B cell (primary cell): ENCODE measurements around the gene MGAT4B. TPM values are rescaled to one million over a fixed set of nuclear protein-coding genes. Genes with fewer than 3 reads are reported as not detected.

Source experiments
- ATAC-seq: fragments of 200-7000 bp; cut with Tn5 transposase; one replicate; pipeline ENCODE4 v1.10.0; 2021; ENCODE audit warnings: low read depth, mild to moderate bottlenecking, moderate number of reproducible peaks, moderate library complexity
- CTCF ChIA-PET: fragments of 350-600 bp; sonication (Branson Sonifier 250); formaldehyde crosslinking; loops from one replicate; lab custom pipeline; 2021; ENCODE audit warnings: antibody characterized with exemption, inconsistent platforms; lab: Charles Lee
- POLR2A ChIA-PET: fragments of 350-600 bp; sonication (Branson Sonifier 250); formaldehyde crosslinking; loops from one replicate; lab custom pipeline; 2021; ENCODE audit warnings: antibody characterized with exemption; lab: Charles Lee
- DNase-seq: peaks from one replicate; pipeline ENCODE4 v3.0.0; 2013
- H2AFZ ChIP-seq: 2 replicates; pipeline ENCODE4 v1.6.1; 2012; ENCODE audit warnings: mild to moderate bottlenecking, low read depth, low read length; ENCODE audit not compliant: insufficient read depth, poor library complexity, severe bottlenecking
- H3K27ac ChIP-seq, 2 donors: 1 replicate in 1 of 2; 2 replicates in 1 of 2; pipeline ENCODE4 v1.5.1; 2012 to 2013; ENCODE audit warnings: low read length in 2 of 2, mild to moderate bottlenecking in 2 of 2, moderate library complexity in 1 of 2
- H3K27me3 ChIP-seq, 4 experiments: fragments of 200-600 bp in 1 of 4; sonication (generic) in 1 of 4; replicated peaks in 1 of 4; 1 replicate in 2 of 4; 2 replicates in 2 of 4; pipeline versions ENCODE4 v1.6.1 to v1.7.0; 2013 to 2016; ENCODE audit warnings: low read length in 3 of 4, mild to moderate bottlenecking in 2 of 4, mixed read lengths in 1 of 4, moderate library complexity in 1 of 4; ENCODE audit not compliant: insufficient read depth in 4 of 4, control insufficient read depth in 3 of 4; ENCODE audit errors: control extremely low read depth in 1 of 4
- H3K36me3 ChIP-seq, 2 experiments: replicated peaks in 1 of 2; 1 replicate in 1 of 2; 2 replicates in 1 of 2; pipeline versions ENCODE4 v1.6.1 to v1.7.1; 2013; ENCODE audit warnings: low read length in 1 of 2; ENCODE audit not compliant: insufficient read depth in 2 of 2, control insufficient read depth in 1 of 2; ENCODE audit errors: control extremely low read depth in 1 of 2, extremely low read depth in 1 of 2
- H3K4me1 ChIP-seq, 2 donors: fragments of 200-600 bp in 1 of 2; sonication (generic) in 1 of 2; 1 replicate in 1 of 2; 2 replicates in 1 of 2; pipeline versions ENCODE4 v1.5.1 to v1.6.1; 2013 to 2017; ENCODE audit warnings: low read length in 2 of 2; ENCODE audit not compliant: control insufficient read depth in 2 of 2, insufficient read depth in 2 of 2
- H3K4me2 ChIP-seq: replicated peaks from 2 replicates; pipeline ENCODE3; 2012; ENCODE audit warnings: mild to moderate bottlenecking, low read depth, low read length; ENCODE audit not compliant: poor library complexity, severe bottlenecking
- H3K4me3 ChIP-seq, 5 experiments: fragments of 200-600 bp in 1 of 5; sonication (generic) in 1 of 5; 1 replicate in 3 of 5; 2 replicates in 2 of 5; pipeline versions ENCODE4 v1.5.1 to v1.7.0; 2011 to 2016; ENCODE audit warnings: low read length in 4 of 5, mild to moderate bottlenecking in 4 of 5, low read depth in 2 of 5, control low read depth in 1 of 5, moderate library complexity in 1 of 5; ENCODE audit not compliant: insufficient read depth in 1 of 5; ENCODE audit errors: control extremely low read depth in 1 of 5, extremely low read depth in 1 of 5
- H3K79me2 ChIP-seq: fragments of 200-600 bp; sonication (generic); one replicate; pipeline ENCODE4 v1.6.0; 2016; ENCODE audit warnings: low read length; ENCODE audit not compliant: control insufficient read depth, insufficient read depth
- H3K9ac ChIP-seq: fragments of 200-600 bp; sonication (generic); 2 replicates; pipeline ENCODE4 v1.6.1; 2017; ENCODE audit warnings: mild to moderate bottlenecking, low read length, moderate library complexity
- H3K9me3 ChIP-seq, 3 donors: one replicate each; pipeline versions ENCODE4 v1.6.1 to v1.7.1; 2013; ENCODE audit warnings: low read length in 2 of 3; ENCODE audit not compliant: control insufficient read depth in 2 of 3, insufficient read depth in 1 of 3; ENCODE audit errors: control extremely low read depth in 1 of 3
- H4K20me1 ChIP-seq: 2 replicates; pipeline ENCODE4 v1.6.0; 2012; ENCODE audit warnings: mild to moderate bottlenecking, low read length; ENCODE audit not compliant: insufficient read depth, control insufficient read depth, poor library complexity, severe bottlenecking
- H3K27ac Mint-ChIP-seq: one replicate; pipeline ENCODE4 v1.8.0; 2021; ENCODE audit warnings: mixed read lengths
- H3K27me3 Mint-ChIP-seq: one replicate; pipeline ENCODE4 v1.8.0; 2021; ENCODE audit warnings: mixed read lengths
- H3K4me1 Mint-ChIP-seq: one replicate; pipeline ENCODE4 v1.8.0; 2021; ENCODE audit warnings: mixed read lengths
- H3K4me3 Mint-ChIP-seq: one replicate; pipeline ENCODE4 v1.8.0; 2021; ENCODE audit warnings: mixed read lengths
- H3K9me3 Mint-ChIP-seq: one replicate; pipeline ENCODE4 v1.8.0; 2022; ENCODE audit warnings: mixed read lengths; ENCODE audit not compliant: insufficient read depth
- EZH2 ChIP-seq: IDR thresholded peaks from 2 replicates; pipeline ENCODE4 v1.6.1; 2012; ENCODE audit warnings: borderline replicate concordance, low read depth, mild to moderate bottlenecking, moderate library complexity, low read length; ENCODE audit not compliant: insufficient read depth, poor library complexity, severe bottlenecking
- WGBS: methylation state at CpG from one replicate; pipeline ENCODE4 v1.1.5; 2013; ENCODE audit warnings: missing lambda C conversion rate; ENCODE audit not compliant: insufficient coverage; 5-methylcytosine and 5-hydroxymethylcytosine counted together
- intact Hi-C: fragments of 100-400 bp; cut with micrococcal nuclease; formaldehyde crosslinking; loops from one replicate; pipeline ENCODE4 v1.10.0; 2022
- polyA plus RNA-seq: library from polyadenylated mRNA; depleted of rRNA; stranded (reverse); fragments of >200 nt; gene quantifications from 2 replicates; pipeline ENCODE4 v1.2.3, GENCODE V29; 2012
- total RNA-seq, 2 donors: library from RNA; stranded (reverse); fragments of 120-200 nt in 1 of 2; gene quantifications; 1 replicate in 1 of 2; 2 replicates in 1 of 2; pipeline versions ENCODE4 v1.2.3 to v1.2.4, GENCODE V29; 2013 to 2022
- TF ChIP-seq, protein P1 (sequence below): fragments of 200-600 bp; IDR thresholded peaks from one replicate; pipeline ENCODE4 v1.8.0; 2022; ENCODE audit warnings: antibody characterized with exemption, mild to moderate bottlenecking

MGAT4B gene
- total and polyA plus RNA-seq, 2 donors (not counting 1 experiment from before 2014, with no cell fraction given) = 105 to 165 TPM

DNA sequence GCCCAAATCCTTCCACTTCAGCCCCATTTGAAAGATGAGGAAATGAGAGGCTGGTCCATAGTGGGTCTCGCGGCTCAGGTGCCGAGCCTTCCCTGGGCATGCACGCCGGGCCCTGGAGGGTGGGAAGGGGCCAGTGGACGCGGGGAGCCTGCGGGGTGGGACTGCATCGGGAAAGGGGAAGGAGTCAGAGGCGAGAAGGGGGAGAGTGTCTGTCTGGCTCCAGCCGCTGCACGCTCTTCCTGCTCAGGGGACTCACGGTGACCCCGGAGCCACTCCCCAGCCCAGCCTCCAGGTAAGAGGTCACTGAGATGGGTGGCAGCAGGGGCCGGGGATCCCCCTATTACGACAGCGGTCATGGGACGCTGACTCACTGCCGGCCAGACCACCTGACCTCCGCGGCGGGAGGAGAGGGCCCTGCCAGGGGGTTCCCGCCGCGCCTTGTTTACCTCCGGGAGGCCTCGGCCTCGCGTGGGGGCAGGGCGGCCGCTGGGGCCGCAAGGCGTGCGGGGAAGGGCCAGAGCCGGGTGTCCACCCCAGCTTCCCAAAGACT, 12.2 kb upstream of the MGAT4B start:
- H3K79me2 ChIP-seq = peaks cover 46% of the 10 kb centered on the region
- ChIA-PET POLR2A (interaction anchor here (0.6 to 3.4 kb wide), 10 partner anchors 12 to 285 kb away, joined by 3 to 44 read pairs (median 7); partner anchors contain the start of genes HNRNPH1, LTC4S, MAML1 and MGAT4B), CTCF (interaction anchor here (1.1 to 2.5 kb wide), 3 partner anchors 13 to 152 kb away, joined by 3 to 24 read pairs (median 3); no protein-coding TSS in a partner anchor)
- H3K27ac Mint-ChIP-seq = peak overlapping the region; percentile 96
- H3K36me3 ChIP-seq = peaks cover 0 to 14% of the 10 kb centered on the region in 2 experiments
- H3K4me3 Mint-ChIP-seq = peak overlapping the region; percentile 91
- H3K27me3 Mint-ChIP-seq = no peaks in the 10 kb centered on the region
- ATAC-seq = peak; percentile 59
- H3K9ac ChIP-seq = peak overlapping the region; percentile 98
- peaks cover 0 to 3% (median 0%) of the 10 kb centered on the region in 3 donors for H3K9me3 ChIP-seq
- H3K9me3 Mint-ChIP-seq = no peaks in the 10 kb centered on the region
- peaks cover 40 to 52% of the 10 kb centered on the region in 2 donors for H3K4me1 ChIP-seq
- no peak for TF ChIP-seq EZH2
- TF ChIP-seq, protein P1, sequence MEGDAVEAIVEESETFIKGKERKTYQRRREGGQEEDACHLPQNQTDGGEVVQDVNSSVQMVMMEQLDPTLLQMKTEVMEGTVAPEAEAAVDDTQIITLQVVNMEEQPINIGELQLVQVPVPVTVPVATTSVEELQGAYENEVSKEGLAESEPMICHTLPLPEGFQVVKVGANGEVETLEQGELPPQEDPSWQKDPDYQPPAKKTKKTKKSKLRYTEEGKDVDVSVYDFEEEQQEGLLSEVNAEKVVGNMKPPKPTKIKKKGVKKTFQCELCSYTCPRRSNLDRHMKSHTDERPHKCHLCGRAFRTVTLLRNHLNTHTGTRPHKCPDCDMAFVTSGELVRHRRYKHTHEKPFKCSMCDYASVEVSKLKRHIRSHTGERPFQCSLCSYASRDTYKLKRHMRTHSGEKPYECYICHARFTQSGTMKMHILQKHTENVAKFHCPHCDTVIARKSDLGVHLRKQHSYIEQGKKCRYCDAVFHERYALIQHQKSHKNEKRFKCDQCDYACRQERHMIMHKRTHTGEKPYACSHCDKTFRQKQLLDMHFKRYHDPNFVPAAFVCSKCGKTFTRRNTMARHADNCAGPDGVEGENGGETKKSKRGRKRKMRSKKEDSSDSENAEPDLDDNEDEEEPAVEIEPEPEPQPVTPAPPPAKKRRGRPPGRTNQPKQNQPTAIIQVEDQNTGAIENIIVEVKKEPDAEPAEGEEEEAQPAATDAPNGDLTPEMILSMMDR = no peak
- H3K4me1 Mint-ChIP-seq = peaks cover 53% of the 10 kb centered on the region
- peak overlapping the region; percentile 91 to 98 for H3K27ac ChIP-seq
- peak overlapping the region; percentile 66 for H2AFZ ChIP-seq
- DNase-seq = peak; percentile 97
- 2% methylated on average over 31 of the region's 35 CpGs for WGBS
- intact Hi-C loops = loop anchor here (1.0 to 5.0 kb wide), 5 partner anchors 13 to 267 kb away; partner anchors contain the start of genes MAML1, MGAT4B, RNF130 and RUFY1
- H3K4me2 ChIP-seq = peak overlapping the region; percentile 98
- H4K20me1 ChIP-seq = peaks cover 31% of the 10 kb centered on the region
- peak overlapping the region in 4 of 5 experiments; percentile 38 to 59 (median 54) for H3K4me3 ChIP-seq
- peaks cover 0 to 6% (median 0%) of the 10 kb centered on the region in 4 experiments for H3K27me3 ChIP-seq
